ENCODE measurements around the gene TPM1. TPM values are rescaled to one million over a fixed set of nuclear protein-coding genes. Genes with fewer than 3 reads are reported as not detected.

Gene TPM1
- total and polyA plus RNA-seq, 8 donors, result 196 to 681 (median 587) TPM

DNA sequence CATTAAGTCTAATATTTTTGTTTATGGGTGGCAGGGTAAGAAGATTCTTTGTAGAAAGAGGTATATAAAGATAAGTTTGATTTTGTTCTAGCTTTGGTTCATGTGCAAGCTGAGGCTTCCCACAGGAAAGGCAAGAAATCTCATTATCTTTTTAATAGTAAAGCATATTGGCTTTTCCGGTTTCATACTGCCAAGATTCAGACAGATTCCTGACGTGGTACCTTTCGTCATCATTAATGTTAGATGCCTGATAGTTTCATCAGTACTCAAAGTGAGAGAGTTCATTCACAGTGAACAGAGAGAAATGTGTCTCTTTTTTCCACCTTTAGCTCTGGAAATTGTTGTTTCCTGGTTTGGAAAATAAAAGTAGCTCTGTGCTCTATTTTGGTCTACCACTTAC, 16.5 kb downstream of the TPM1 start:
- ATAC-seq, result no peak
- TF ChIP-seq, protein P1, sequence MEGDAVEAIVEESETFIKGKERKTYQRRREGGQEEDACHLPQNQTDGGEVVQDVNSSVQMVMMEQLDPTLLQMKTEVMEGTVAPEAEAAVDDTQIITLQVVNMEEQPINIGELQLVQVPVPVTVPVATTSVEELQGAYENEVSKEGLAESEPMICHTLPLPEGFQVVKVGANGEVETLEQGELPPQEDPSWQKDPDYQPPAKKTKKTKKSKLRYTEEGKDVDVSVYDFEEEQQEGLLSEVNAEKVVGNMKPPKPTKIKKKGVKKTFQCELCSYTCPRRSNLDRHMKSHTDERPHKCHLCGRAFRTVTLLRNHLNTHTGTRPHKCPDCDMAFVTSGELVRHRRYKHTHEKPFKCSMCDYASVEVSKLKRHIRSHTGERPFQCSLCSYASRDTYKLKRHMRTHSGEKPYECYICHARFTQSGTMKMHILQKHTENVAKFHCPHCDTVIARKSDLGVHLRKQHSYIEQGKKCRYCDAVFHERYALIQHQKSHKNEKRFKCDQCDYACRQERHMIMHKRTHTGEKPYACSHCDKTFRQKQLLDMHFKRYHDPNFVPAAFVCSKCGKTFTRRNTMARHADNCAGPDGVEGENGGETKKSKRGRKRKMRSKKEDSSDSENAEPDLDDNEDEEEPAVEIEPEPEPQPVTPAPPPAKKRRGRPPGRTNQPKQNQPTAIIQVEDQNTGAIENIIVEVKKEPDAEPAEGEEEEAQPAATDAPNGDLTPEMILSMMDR (IDR thresholded peaks at IDR 0.05), result no peak
- H3K27ac ChIP-seq, result no peak overlapping the region

DNA sequence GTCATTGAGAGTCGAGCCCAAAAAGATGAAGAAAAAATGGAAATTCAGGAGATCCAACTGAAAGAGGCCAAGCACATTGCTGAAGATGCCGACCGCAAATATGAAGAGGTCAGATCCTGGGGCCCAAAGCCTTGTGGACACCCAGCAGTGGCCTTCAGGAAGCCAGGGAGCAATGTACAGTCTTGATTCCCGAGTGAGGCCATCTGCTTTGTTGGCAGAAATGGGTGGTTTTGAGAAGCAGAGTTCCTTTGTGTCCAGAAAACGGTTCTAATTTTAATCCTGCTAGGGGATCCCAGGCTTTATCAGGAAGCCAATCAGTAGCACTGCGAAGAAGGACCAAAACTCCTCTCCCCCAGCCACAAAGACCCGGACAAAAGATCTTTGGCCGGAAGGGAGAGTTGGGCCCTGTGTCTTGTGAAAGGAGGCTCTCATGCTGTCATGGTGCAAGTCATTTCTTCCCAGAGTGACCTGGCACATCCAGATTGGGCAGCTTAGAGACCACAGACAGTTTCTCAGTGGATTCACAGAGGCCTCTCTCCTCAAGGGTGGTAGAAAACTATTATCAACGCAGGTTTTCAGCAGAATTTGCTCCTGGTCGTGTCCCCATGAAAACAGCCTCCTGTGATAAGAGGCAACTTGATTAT, 17.1 kb downstream of the TPM1 start:
- no peak overlapping the region for H3K4me3 ChIP-seq
- peaks cover 0 to 80% of the 10 kb centered on the region in 2 donors for H3K36me3 ChIP-seq
- peak overlapping the region in 1 of 2 donors; percentile 23 for H3K27ac ChIP-seq
- peaks cover 15 to 18% of the 10 kb centered on the region in 2 donors for H3K4me1 ChIP-seq
- ATAC-seq, result peak; percentile 39
- intact Hi-C loops (cut with DNase I), result no loop called here
- H3K9me3 ChIP-seq, result no peaks in the 10 kb centered on the region
- no peaks in the 10 kb centered on the region for H3K27me3 ChIP-seq
- TF ChIP-seq, protein P1 (IDR thresholded peaks at IDR 0.05), result no peak
- DNase-seq, result peak in 1 of 4 donors; percentile 63

More for the DNA sequence above, 16.5 kb downstream of the TPM1 start:
- DNase-seq, result no peak
- H3K4me1 ChIP-seq, result peaks cover 22% of the 10 kb centered on the region in 2 donors
- no peaks in the 10 kb centered on the region for H3K9me3 ChIP-seq
- H3K36me3 ChIP-seq, result peaks cover 0 to 74% of the 10 kb centered on the region in 2 donors
- intact Hi-C loops (cut with DNase I), result no loop called here
- no peaks in the 10 kb centered on the region for H3K27me3 ChIP-seq
- no peak overlapping the region for H3K4me3 ChIP-seq

DNA sequence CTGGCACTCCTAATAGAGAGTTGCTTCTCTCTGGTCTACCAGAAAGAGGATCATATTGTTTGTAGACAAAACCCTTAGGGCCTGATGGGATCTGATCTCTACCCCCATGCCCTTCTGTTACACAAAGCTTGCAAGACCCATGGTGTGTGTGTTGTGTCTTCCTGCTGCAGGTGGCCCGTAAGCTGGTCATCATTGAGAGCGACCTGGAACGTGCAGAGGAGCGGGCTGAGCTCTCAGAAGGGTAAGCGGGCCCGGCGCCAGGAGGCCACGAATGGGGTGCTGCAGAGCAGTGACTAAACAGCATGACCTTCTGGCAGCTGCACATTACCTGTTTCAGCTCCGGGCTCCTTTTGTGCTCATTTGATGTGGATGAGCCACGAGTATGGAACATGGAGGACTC, 18.2 kb downstream of the TPM1 start:
- H3K27ac ChIP-seq, result no peak overlapping the region
- DNase-seq, result no peak
- peaks cover 0 to 90% of the 10 kb centered on the region in 2 donors for H3K36me3 ChIP-seq

DNA sequence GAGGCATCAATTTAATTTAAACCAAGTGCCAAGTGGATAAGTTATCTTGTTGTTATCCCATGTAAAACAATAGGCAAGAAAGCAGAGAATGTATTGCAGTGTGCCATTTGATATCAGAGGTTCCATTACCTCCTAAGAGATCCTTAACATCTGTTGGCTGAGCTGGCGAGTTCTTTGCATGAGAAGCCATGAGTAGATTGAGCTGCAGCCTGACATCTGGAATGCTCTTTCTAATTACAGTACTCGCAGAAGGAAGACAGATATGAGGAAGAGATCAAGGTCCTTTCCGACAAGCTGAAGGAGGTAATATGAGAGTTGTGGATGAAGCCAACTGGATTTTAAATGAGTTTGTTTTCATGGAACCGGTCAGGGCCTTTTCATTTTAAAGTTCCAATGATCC, 19.4 kb downstream of the TPM1 start:
- DNase-seq (no peak), ATAC-seq (no peak)
- H3K27me3 ChIP-seq, result no peaks in the 10 kb centered on the region
- no peak overlapping the region for H3K4me3 ChIP-seq
- intact Hi-C loops (cut with DNase I), result no loop called here
- TF ChIP-seq, protein P1 (IDR thresholded peaks at IDR 0.05), result no peak
- peaks cover 0 to 100% of the 10 kb centered on the region in 2 donors for H3K36me3 ChIP-seq
- no peaks in the 10 kb centered on the region for H3K9me3 ChIP-seq
- peaks cover 0 to 7% of the 10 kb centered on the region in 2 donors for H3K4me1 ChIP-seq
- H3K27ac ChIP-seq, result no peak overlapping the region

More for the DNA sequence above, 18.2 kb downstream of the TPM1 start:
- intact Hi-C loops (cut with DNase I), result no loop called here
- no peak for ATAC-seq
- TF ChIP-seq, protein P1 (IDR thresholded peaks at IDR 0.05), result no peak
- H3K4me1 ChIP-seq, result peaks cover 5 to 10% of the 10 kb centered on the region in 2 donors
- no peak overlapping the region for H3K4me3 ChIP-seq
- H3K27me3 ChIP-seq, result no peaks in the 10 kb centered on the region
- no peaks in the 10 kb centered on the region for H3K9me3 ChIP-seq

DNA sequence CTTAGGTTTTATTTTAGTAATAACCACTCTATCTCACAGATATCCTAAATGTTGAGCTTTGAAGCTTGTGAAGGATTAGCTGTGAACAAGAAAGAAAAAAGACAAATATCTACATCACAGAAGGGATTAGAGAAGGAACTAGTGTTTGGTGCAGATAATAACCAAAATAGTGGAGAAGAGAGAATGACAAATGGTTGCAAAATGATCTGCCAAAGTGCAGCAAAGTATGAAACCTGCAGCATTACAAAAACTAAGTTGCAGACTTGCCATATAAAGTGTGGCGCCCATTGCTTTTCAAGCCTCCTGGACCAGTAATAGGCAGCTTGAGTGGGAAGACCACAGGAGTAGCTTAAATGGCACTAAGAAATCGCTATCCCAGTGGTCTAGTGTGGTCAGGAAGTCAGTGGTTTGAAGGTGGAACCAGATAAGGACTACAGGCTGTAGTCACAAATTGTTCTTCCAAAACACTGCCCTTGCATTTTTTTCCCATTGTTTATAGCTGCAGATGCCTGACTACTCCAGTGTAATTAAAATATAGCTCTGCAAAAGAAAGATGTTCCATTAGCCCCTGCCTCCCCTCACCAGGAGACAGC, 20.7 kb downstream of the TPM1 start:
- no peaks in the 10 kb centered on the region for H3K9me3 ChIP-seq
- ATAC-seq, result no peak
- peaks cover 0 to 100% of the 10 kb centered on the region in 2 donors for H3K36me3 ChIP-seq
- TF ChIP-seq, protein P1 (IDR thresholded peaks at IDR 0.05), result no peak
- no peak overlapping the region for H3K4me3 ChIP-seq
- H3K27ac ChIP-seq, result no peak overlapping the region
- H3K27me3 ChIP-seq, result no peaks in the 10 kb centered on the region
- peaks cover 0 to 6% of the 10 kb centered on the region in 2 donors for H3K4me1 ChIP-seq
- intact Hi-C loops (cut with DNase I), result no loop called here
- no peak for DNase-seq

Measured in left lung (tissue), 10 donors.